HG03108 (cell line): ENCODE data around the gene SLC7A8.

ENCODE experiments used
- ATAC-seq: cut with Tn5 transposase; IDR thresholded peaks from one replicate; pipeline ENCODE4 v1.9.1; 2021; ENCODE audit warnings: moderate library complexity; ENCODE audit not compliant: unreplicated experiment

The SLC7A8 gene

DNA sequence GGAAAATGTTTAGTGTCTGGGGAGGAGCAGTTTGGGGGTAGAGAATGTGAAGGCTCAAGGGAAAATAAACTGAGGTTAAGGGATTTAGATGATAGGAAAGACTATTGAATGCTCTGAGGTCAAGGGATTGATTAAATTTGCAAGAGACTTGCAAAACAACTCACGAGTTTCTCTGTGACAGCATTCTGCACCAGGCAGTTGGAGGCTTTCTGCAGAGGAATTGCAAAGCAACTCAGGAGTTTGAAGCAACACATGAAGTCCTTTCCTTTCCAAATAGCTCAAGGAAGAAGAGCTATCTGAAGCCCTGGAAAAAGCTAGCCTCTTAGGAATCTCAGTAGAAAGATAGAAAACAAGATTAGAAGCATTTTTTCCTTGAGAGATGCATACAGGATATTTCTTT lies 23.9 kb downstream of the SLC7A8 start:
- ATAC-seq, result no peak

DNA sequence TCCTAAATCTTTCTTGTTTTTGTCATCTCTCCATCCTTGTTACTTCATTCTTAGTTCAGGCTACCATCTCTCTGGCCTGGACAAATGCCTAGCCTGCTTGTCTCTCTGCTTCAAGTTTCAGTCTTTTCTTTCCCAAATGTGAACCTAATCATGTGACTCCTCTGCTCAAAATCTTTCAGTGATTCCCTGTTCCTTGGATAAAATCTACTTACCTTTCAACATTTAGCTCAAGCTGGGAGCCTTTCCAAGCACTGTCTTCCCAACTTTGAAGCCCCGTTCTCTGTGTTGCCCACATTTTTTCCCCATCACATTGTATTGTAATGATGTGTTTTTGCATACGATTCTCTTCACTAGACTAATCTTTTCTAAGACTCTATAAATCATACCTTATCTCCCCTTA lies 24.7 kb downstream of the SLC7A8 start:
- ATAC-seq, result no peak

DNA sequence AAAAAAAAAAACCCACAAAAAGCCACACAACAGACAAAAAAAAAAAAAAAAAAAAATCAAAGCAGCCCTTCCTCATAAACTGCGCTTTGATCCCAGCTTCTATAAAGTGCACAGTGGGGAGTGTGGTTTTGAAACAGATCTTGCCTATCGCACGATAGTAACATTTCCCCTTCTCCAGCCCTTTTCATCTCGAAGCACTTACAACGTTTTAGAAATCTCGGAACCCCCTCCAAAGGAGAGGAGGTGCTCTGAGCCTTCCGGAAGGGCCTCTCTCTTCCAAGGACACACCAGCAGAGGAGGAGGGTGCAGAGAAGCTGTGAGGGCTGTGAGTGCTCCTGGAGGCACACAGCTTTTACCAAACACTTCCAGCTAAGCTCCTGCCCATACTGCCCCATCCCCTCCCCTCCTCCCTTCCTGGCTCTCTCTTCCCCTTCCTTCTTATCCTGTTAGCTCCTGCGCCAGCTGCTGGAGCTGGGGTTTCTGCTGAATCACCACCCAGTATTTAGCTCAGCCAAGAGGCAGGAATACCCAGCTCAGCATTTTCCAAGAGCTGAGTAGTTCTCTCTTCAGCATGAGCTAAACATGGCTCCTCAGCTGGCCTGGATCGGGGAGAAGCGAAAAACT lies 28.4 kb downstream of the SLC7A8 start:
- no peak for ATAC-seq

DNA sequence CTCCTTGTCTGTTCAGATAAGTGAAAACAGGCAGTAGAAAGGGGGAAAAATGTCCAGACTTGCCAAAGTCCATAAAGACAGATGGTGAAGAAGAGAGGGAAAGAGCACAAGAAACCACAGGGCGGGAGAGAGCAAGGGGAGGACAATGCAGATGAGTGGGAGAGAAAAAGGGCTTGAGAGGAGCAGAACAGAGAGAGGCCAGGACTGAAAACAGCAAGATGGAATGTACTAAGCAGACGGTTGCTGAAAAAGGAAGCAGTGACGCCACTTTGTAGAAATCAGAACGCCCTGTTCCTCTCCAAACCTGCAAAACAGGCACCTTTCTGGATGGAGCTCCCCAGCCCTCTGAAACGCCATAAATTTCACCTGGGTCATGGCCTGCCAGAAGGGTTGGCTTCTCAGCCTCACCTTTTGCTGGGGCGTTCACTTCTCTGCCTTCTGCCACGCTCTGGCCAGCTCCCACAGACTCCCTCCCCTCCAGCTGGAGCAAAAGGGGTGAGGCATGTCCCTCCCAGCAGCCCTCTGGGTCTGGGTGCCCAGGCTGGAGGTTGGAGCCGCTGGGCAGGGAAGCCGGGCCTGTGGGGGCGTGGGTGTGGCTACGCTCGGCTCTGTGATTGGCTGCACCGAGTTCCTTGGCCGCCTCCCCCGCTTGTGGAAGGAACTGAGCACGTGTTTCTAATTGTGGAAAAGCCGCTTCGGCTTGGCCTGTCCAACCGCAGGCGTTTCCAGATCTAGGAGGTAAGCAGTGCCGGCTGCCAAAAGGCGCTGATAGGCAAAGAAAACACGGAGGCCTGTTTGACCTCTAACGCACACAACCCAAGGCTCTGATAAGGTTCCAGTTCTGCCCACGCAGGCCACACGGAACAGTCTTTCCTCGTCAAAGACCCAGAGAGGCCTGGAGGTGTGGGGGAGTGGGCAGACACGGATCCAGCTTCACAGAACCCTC lies 29.3 kb downstream of the SLC7A8 start:
- no peak for ATAC-seq

DNA sequence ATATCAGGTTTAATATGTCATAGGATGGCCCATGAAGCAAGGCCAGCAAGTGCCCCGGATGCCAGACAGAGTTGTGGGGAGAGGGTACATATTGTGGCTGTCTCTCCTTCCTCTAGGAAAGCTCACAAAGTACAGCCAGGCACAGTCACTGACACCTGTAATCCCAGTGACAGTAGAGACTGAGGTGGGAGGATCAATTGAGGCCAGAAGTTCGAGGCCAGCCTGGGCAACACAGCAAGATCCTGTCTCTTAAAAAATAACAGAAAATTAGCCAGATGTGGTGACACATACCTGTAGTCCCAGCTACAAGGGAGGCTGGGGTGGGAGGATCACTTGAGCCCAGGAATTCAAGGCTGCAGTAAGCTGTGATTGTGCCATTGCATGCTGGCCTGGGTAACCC lies 32.1 kb downstream of the SLC7A8 start:
- ATAC-seq, result no peak

DNA sequence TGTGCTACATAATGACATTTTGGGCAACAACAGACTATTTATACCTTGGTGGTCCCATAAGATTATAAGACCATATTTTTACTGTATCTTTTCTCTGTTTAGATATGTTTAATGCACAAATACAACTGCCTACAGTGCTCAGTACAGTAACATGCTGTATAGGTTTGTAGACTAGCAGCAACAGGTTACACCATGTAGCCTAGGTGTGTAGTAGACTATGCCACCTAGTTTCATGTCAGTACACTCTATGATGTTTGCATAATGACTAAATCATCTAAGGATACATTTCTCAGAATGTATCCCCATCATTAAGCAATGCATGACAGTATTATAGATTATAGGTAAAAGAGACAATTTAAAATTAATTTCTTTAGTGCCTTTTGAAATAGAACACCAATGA lies 33.7 kb downstream of the SLC7A8 start:
- no peak for ATAC-seq

DNA sequence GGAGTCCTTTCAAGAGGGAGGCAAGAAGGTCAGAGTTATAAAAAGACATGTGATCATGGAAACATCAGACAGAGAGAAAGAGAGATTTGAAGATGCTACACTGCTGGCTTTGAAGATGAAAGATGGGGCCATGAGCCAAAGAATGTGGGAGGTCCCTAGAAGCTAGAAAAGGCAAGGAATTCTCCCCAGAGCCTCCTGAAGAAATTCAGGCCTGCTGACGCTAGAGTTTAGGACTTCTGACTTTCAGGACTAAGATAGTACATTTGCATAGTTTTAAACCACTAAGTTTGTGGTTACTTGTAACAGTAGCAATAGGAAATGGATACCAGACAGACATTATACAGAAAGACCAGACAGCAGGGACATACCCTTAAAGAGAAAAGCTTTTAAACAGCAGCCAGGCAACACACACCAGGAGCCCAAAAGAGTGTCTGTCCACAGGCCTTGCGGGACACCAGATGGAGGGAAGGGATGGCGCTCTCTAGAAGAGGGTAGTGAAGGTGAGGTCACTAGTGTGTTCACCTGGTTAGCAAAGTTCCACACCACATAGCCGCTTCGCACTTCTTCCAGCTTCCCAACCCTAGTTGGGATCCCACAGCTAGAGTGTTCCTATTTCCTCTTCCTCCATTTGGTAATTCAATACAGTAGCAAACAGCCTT lies 34.7 kb downstream of the SLC7A8 start:
- ATAC-seq, result no peak

DNA sequence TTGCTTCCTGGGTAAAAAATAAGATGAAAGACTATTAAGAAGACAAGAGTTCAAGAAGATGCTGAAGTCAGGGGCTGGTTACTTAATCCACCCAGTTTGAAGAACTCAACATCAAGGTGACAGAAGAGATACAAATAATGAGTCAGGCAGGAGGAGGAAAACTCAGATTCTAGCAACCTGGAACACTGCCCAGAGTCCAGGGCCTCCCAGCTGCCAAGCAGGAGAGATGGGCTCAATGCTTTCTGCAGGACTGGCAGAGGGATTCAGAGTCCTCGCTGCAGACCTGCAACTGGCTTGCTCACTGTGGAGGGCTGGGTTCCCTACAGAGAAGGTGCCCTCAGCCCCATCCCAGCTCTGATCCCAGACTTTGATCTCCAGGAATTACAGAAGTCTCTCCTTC lies 35.8 kb downstream of the SLC7A8 start:
- ATAC-seq, result no peak

DNA sequence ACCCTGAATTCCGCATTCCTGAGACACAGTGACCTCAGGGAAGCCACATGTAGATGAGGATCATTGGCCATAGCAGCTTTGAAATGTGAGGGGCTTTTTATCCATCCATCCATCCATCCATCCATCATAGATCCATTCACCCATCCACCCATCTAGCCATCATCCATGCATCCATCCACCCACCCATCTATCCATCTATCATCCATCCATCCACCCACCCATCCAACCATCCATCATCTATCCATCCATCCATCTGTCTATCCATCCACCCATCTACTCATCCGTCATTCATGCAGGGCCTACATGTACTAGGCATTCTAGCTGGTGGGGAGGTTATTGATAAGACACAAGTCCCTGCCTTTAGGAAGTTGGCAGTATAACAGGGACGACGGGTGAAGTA lies 36.5 kb downstream of the SLC7A8 start:
- ATAC-seq, result no peak

DNA sequence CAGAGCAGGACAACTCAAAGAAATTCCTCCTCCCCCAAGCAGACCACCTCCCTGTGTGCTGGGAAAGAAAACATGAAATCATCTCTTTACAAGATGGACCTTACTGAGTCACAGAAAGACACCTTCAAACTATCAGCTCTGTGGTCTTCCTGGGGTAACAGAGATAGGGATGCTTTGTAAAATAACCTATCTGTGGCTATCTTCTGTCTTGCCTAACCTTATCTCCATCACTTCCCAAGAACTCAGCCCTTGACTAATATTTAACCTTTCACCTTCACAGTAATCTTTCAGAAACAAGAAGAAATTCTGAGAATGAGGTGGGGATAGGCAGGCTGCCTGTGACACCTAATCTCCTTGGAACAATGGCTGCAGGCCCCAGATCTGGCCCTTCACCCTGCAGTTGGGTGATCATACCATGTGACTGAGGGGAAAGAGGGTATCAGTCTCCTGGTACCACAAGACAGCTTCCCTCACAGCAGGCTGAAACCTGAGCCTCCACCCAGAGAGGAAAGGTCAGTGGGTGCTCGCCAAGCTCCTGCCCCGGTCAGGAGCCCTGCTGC lies 37.0 kb downstream of the SLC7A8 start:
- ATAC-seq, result no peak

DNA sequence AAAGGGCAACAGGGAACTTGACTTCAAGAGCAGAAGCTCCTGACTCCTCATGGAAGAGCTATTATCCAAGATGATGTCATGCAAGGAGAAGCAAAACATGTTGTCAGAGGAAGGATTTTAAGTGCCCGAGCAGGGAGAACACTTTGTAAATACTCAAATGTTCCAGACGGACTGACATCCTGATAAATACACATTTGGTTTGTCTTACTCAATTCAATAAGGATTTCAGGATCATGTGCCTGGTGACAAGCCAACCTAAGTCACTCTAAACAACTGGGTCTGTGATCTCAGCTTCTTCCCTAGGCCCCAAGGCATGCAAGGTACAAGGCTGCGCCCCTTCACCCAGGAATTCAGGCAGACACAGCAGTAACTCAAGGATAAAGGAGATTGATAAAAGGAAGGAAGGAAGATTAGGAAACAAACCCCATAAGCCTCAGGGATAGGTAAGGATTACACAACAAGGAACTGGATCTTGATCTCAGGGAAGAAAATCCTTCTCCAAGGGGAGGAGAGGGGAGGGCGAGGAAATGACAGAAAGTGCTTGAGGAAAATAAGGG lies 37.6 kb downstream of the SLC7A8 start:
- no peak for ATAC-seq

DNA sequence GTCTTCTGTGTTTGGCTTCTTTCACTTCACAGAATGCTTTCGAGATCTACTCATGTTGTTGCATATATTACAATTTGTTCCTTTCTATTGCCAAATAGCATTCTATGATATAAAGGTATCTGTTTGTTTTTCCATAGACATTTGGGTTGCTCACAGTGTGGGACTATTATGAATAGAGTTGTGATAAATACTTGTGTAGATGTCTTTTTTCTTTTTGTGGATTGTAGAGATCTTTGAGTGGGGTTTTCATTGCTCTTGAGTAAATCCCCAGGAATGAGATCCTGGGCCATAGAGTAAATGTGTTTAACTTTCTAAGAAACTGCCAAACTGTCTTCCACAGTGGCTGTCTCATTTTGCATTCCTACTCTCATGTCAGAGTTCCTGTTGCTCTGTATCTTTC lies 39.5 kb downstream of the SLC7A8 start:
- no peak for ATAC-seq

DNA sequence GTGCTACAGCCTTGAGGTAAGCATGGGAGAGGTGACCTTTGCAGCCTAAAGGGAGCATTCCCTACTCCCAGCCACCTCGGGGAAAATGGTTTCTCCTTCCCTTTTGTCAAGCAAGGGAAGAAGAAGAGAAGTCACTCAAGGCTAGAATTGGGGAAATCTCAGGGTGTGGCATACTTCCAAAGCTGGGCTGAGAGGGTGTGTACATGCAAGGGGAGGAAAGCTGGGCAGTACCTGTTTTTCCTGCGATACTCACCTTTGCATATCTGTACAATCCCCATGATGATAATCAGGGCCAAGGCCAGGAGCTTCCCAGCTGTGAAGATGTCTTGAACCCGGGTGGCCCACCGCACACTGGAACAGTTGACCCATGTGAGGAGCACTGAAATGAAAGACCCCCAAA lies 40.6 kb downstream of the SLC7A8 start:
- ATAC-seq, result no peak

DNA sequence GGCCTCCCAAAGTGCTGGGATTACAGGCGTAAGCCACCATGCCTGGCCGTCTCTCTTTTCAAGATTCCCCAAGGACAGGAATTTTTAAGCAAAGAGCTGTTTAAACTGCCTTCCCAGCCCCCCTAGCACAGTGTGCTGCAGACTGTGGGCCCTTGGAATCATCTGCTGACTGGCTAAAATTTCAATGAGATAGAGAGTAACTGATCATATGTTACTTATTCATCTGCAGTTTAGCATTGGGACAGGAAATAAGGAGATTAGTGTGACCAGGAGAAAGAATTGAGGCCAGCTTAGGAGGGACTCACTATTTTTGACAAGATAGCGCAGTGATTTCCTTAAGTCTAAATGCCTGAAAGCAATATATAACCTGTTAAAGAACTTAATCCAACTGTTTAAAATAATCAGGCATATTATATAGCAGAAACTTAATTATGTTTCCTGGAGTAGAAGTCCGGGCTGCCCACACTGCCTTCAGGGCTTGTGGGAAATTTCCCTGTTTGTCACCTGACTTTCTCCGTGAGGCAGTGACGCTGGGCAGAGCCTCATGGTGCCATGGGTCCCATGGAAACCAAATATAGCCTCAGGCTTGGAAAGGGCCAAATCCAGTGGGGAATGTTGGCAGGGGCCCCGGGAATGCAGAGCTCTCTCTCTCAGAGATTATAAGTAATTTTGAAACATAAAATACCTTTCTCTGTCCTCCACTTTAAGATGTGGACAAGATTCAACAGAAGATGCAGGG lies 41.6 kb downstream of the SLC7A8 start:
- no peak for ATAC-seq

DNA sequence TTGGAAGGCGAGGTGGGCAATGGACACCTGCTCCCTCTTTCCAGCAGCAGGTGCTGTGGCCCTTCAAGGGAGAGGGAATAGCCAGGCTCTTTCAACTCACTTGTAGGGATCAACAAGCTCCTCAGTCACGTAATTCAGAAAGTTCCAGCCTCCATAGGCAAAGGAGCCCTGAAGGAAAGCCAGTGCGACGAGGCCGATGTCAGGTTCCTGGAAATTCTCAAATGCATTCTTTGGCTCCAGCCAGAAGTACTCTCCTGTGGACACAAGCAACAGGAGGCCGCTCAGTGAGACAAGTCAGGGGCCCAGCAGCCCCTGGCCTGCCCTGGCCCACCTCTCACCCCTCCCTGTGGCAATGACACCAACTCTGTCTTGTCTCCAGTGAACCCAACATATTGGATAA lies 43.1 kb downstream of the SLC7A8 start:
- no peak for ATAC-seq

DNA sequence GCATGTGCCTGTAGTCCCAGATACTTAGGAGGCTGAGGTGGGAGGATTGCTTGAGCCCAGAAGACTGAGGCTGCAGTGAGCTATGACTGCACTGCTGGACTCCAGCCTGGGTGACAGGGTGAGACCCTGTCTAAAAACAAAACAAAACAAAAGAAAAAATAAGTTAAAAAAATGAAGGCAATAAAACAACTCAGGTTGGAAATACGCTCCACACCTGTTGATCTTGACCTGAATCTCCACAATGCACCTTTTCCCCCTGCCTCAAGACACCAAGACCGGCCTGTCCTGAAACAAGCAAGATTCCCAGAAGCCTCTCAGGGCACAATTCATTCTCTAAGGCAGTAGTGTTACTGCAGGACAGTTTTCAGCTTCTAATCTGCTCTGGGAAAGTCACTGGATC lies 43.6 kb downstream of the SLC7A8 start:
- ATAC-seq, result no peak

DNA sequence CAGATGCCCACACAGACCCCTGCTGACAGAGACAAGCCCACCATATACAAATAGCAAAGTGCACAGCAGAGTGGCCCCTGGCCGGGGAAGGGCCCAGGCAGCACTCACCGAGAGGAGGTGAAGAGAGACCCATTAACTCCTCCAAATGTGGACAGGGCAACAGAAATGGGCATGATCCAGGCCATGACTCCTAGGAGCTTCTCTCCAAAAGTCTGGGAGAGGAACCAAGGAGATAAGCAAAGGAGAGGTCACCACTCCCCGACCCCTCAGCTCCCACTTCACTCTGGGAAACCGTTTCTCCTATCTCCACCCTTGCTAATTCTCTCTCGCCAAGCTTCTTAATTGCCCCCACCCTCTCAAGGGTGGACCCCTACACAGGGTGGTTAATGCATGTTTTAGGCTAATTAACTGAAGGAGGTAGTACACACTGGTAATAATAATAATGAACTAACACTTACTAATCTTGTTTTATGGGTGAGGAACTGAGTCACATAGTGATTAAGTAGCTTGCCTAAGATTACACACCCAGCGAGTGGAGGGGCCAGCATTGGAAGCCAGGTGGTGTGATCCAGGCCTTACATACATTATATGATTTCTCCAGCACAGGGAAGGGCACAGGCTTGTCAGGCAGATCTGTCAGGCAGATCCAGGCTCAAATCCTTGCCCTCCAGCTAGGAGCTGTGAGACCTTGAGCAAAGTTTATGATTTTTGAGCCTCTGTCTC lies 45.5 kb downstream of the SLC7A8 start:
- ATAC-seq, result no peak

DNA sequence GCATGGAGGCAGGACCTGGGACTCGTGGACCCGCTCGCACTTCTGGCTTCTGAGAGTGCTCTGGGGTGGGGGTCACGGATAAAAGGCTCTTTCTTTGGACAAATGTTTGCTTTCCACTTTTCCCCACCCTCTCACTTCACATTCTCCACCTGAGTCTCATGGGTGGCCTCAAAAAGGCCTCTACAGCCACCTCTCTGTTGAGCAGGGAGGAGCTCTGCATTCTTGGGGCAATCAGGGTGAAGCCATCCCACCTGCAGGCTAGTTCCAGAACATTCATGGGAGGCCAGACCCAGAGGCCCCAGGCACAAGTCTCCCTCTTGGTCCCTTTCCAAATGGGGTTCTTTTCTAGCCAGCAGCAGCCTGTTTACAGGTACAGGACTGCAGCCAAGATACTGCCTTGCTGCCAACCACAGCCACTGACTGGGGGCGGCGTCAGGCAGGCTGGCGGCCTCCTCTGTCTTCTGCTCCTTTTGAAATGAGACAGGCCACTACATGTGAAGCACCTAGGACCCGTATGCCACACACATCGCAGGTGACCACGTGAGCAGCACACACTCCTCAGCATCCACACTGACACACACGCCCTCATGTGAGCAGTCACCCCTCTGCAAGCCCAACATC lies 46.2 kb downstream of the SLC7A8 start:
- ATAC-seq, result no peak

DNA sequence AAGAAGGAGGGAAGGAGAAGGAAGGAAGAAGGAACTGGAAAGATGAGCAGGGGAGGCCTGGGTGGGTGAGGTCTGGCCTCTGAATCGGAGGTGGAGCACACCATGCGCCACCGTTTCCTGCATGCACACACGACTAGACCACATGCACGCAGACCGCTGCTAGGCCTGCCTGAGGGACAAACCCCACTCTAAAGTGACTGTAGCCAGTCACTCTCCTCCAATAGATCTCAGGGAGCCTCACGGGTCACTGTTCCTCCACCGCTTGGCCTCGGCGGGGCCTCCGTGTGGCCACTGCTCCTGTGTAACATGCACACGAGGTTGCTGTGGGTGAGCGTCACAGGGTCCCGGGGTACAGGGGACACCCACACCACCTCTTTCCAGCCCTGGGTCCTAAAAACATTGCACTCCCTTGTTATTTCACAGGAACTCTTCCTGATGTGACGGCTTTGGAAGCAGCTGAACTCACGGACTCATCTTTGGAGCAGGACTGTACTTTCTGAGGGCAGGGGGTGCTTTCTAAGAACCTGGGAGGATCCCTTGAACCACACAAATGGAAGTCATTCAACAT lies 46.8 kb downstream of the SLC7A8 start:
- no peak for ATAC-seq
